GM12865 (cell line): ENCODE measurements around the gene KCTD14.

Experiments used
- DNase-seq: peaks from one replicate; pipeline ENCODE4 v3.0.0; 2010; ENCODE audit warnings: low read depth
- H3K4me3 ChIP-seq: 2 replicates; pipeline ENCODE4 v1.5.1; 2011; ENCODE audit warnings: mild to moderate bottlenecking, low read depth, low read length, control low read depth
- CTCF ChIP-seq: IDR thresholded peaks from 2 replicates; pipeline ENCODE4 v1.5.1; 2011; ENCODE audit warnings: low read length, control low read depth, low read depth, inconsistent platforms; ENCODE audit not compliant: insufficient read depth; ENCODE audit errors: missing control alignments

Gene KCTD14

GRCh38 chr11:77966338-77966737, 56.7 kb downstream of the KCTD14 start:
- H3K4me3 ChIP-seq: no peak overlapping the region
- TF ChIP-seq CTCF: no peak
- DNase-seq: no peak
